Parathyroid adenoma (tissue), 2 donors: Measurements from ENCODE around the gene SH3BP5.
A peak's percentile ranks its signal among the peaks of the same experiment; 100 is the strongest.

ENCODE experiments used
- H2AFZ ChIP-seq: fragments of 300-600 bp; sonication (generic); one replicate; pipeline ENCODE4 v1.7.0; 2017; ENCODE audit warnings: antibody characterized with exemption, mild to moderate bottlenecking
- H3K27ac ChIP-seq: fragments of 300-600 bp; sonication (generic); one replicate; pipeline ENCODE4 v1.7.0; 2017
- H3K27me3 ChIP-seq: fragments of 300-600 bp; sonication (generic); one replicate; pipeline ENCODE4 v1.7.0; 2017; ENCODE audit warnings: low read length; ENCODE audit not compliant: control insufficient read depth, insufficient read depth
- H3K36me3 ChIP-seq: fragments of 300-600 bp; sonication (generic); one replicate; pipeline ENCODE4 v1.7.0; 2017; ENCODE audit warnings: low read length; ENCODE audit not compliant: control insufficient read depth, insufficient read depth
- H3K4me1 ChIP-seq: fragments of 300-600 bp; sonication (generic); one replicate; pipeline ENCODE4 v1.7.0; 2017; ENCODE audit warnings: control low read depth
- H3K4me2 ChIP-seq: fragments of 300-600 bp; sonication (generic); one replicate; pipeline ENCODE4 v1.7.0; 2017; ENCODE audit warnings: low read length
- H3K4me3 ChIP-seq: fragments of 300-600 bp; sonication (generic); one replicate; pipeline ENCODE4 v1.7.0; 2017; ENCODE audit warnings: low read depth, low read length
- H3K79me2 ChIP-seq: fragments of 300-600 bp; sonication (generic); one replicate; pipeline ENCODE4 v1.7.0; 2017; ENCODE audit warnings: control low read depth
- H3K9ac ChIP-seq: fragments of 300-600 bp; sonication (generic); one replicate; pipeline ENCODE4 v1.7.0; 2017; ENCODE audit warnings: mild to moderate bottlenecking
- H3K9me3 ChIP-seq: fragments of 300-600 bp; sonication (generic); one replicate; pipeline ENCODE4 v1.7.0; 2017; ENCODE audit warnings: low read length; ENCODE audit not compliant: control insufficient read depth
- CTCF ChIP-seq: fragments of 300-600 bp; sonication (generic); IDR thresholded peaks from one replicate; pipeline ENCODE4 v1.7.0; 2017; ENCODE audit warnings: antibody characterized with exemption, mild to moderate bottlenecking
- donor health status: primary hyperparathyroidism.

The SH3BP5 gene

DNA sequence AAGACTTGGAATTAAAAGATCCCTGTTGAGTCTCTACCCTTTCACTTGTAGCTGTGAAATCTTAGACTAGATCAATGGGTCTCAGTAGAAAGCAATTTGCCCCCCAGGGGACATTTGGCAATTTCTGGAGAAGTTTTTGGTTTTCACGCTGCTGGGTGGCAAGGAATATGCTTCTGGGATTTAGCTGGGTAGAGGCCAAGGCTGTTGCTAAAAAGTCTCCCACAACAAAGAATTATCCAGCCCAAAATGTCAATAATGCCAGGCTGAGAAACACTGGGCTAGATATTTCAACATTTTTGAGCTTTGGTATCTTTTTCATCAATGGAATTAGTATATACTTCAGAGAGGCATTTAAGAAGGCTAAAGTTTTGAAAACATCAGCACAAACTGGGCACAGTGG, 117.6 kb downstream of the SH3BP5 start:
- H3K4me2 ChIP-seq = no peak overlapping the region
- TF ChIP-seq CTCF = no peak
- no peak overlapping the region for H3K27ac ChIP-seq
- peaks cover 55% of the 10 kb centered on the region for H3K79me2 ChIP-seq
- no peak overlapping the region for H3K9ac ChIP-seq
- H3K4me1 ChIP-seq = peaks cover 3% of the 10 kb centered on the region
- H3K9me3 ChIP-seq = no peaks in the 10 kb centered on the region
- no peaks in the 10 kb centered on the region for H3K27me3 ChIP-seq
- no peaks in the 10 kb centered on the region for H3K36me3 ChIP-seq
- H3K4me3 ChIP-seq = no peak overlapping the region
- no peak overlapping the region for H2AFZ ChIP-seq

- TF ChIP-seq CTCF = no peak
- Histone ChIP-seq H3K27ac (no peak overlapping the region), H3K27me3 (no peaks in the 10 kb centered on the region), H3K9me3 (no peaks in the 10 kb centered on the region), H3K4me1 (peaks cover 3% of the 10 kb centered on the region), H3K79me2 (peaks cover 53% of the 10 kb centered on the region), H3K4me3 (no peak overlapping the region), H3K9ac (no peak overlapping the region), H3K4me2 (no peak overlapping the region), H2AFZ (no peak overlapping the region), H3K36me3 (no peaks in the 10 kb centered on the region)
These were observed 120.4 kb downstream of the SH3BP5 start for GRCh38 chr3:15211937-15212336.

DNA sequence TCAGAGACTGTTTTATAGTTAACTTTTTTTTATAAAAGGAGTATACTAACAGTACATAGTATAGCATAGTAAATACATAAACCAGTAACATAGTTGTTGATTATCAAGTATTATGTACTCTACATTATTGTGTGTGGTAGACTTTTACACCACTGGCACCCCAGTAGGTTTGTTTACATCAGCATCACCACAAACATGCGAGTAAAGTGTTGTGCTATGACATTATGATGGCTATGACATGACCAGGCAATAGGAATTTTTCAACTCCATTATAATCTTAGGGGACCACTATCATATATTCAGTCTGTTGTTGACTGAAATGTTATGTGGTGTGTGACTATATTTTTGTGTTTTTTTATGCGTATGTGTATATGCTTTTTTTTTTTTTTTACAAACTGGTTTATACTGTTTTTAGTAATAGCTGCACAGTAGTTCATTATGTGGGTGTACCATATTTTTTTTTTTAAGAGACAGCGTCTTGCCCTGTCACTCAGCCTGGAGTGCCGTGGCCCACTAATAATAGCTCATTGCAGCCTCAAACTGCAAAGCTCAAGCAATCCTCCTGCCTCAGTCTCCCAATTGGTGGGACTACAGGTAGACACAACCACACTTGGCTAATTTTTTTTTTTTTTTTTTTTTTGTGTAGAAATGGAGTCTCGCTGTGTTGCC, 124.4 kb downstream of the SH3BP5 start:
- Histone ChIP-seq H2AFZ (no peak overlapping the region), H3K36me3 (no peaks in the 10 kb centered on the region), H3K4me1 (peaks cover 3% of the 10 kb centered on the region), H3K27me3 (no peaks in the 10 kb centered on the region), H3K9ac (no peak overlapping the region), H3K4me3 (peak overlapping the region; percentile 98), H3K27ac (no peak overlapping the region), H3K9me3 (no peaks in the 10 kb centered on the region), H3K79me2 (peaks cover 31% of the 10 kb centered on the region), H3K4me2 (peak overlapping the region; percentile 99)
- TF ChIP-seq CTCF = no peak

GRCh38 chr3:15206662-15207576, 125.5 kb downstream of the SH3BP5 start:
- H3K9ac ChIP-seq = peak overlapping the region; percentile 82
- H3K27me3 ChIP-seq = no peaks in the 10 kb centered on the region
- peak overlapping the region; percentile 98 for H3K4me3 ChIP-seq
- H3K4me1 ChIP-seq = peaks cover 3% of the 10 kb centered on the region
- H3K9me3 ChIP-seq = no peaks in the 10 kb centered on the region
- no peaks in the 10 kb centered on the region for H3K36me3 ChIP-seq
- peak overlapping the region; percentile 96 for H3K27ac ChIP-seq
- H3K4me2 ChIP-seq = peak overlapping the region; percentile 99
- no peak for TF ChIP-seq CTCF
- H2AFZ ChIP-seq = peak overlapping the region; percentile 98
- H3K79me2 ChIP-seq = peaks cover 22% of the 10 kb centered on the region
